Activated CD8-positive, alpha-beta memory T cell treated with anti-CD3 and anti-CD28 coated beads for 48 hours (primary cell): ENCODE measurements around the gene POLE.

Experiments used
- DNase-seq, 3 experiments: peaks; one replicate each; pipeline ENCODE4 v3.0.0-alpha.2; 2020; ENCODE audit warnings: low read depth in 2 of 3, low spot score in 2 of 3

POLE gene

GRCh38 chr12:132597333-132598316 lies 89.5 kb downstream of the POLE start:
- DNase-seq, result no peak

DNA sequence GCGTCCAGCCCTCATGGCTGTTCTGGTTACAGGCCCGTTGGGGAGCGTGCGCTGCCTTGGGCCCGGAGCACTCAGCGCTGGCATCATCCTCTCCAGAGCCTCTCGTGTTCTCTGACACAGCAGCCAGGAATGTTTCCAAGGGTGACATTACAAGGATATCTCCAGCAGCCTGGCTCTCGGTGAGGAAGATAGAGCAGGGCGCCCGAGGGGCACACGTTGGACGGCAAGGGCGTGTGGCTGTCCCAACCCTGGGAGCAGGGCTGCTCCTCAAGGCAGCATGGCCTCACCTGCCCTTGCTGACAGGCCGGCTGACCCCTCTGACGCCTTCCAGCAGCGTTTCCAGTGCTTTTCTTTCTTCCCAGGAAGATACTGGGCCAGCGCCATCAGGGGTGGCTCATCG lies 91.1 kb downstream of the POLE start:
- no peak for DNase-seq

- DNase-seq, result no peak
Observed at GRCh38 chr12:132595183-132595582, 92.0 kb downstream of the POLE start.

GRCh38 chr12:132593938-132594358 lies 93.2 kb downstream of the POLE start:
- no peak for DNase-seq

- no peak for DNase-seq
Observed at GRCh38 chr12:132593521-132593920, 93.6 kb downstream of the POLE start.

GRCh38 chr12:132593071-132593470 lies 94.1 kb downstream of the POLE start:
- no peak for DNase-seq

- DNase-seq, result no peak
Observed at GRCh38 chr12:132592282-132592970, 94.7 kb downstream of the POLE start.

DNA sequence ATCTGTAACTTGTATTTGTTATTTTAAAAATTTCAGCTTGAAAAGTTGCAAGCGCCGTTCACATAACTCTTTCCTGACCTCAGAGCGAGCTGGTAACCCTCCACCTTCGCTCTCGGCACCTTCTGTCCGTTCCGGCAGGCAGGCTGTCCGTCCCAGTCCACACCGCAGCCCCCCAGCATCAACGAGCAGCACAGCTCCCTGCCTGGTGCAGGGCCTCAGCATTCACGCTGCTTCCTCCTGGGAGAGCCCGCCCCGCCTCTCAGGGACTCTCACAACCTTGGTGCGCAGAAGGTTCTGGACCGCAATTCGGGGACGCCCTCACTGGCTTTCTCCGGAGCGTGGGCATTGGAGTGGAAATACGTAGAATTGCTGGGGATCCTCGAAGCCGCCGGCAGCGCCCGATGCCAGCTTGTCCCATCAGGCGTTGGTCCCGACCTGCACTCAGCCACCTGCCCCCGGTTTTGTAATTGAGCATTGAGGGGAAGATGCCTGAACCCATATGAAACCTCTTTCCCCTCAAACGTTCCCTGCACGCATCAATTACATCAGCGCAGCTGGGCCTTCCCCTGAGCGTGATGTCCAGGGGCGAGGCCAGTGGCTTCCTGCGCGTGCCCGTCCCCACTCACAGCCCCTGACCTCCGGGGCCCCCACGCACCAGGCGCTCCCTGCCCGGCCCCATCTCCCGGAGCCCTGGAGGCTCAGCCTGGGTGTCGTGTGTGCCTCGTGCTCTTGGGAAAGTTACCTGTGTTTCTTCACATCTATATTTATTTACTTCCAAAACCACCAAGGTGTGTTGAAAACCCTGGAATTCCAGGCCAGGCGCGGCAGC lies 95.8 kb downstream of the POLE start:
- DNase-seq, result no peak

DNA sequence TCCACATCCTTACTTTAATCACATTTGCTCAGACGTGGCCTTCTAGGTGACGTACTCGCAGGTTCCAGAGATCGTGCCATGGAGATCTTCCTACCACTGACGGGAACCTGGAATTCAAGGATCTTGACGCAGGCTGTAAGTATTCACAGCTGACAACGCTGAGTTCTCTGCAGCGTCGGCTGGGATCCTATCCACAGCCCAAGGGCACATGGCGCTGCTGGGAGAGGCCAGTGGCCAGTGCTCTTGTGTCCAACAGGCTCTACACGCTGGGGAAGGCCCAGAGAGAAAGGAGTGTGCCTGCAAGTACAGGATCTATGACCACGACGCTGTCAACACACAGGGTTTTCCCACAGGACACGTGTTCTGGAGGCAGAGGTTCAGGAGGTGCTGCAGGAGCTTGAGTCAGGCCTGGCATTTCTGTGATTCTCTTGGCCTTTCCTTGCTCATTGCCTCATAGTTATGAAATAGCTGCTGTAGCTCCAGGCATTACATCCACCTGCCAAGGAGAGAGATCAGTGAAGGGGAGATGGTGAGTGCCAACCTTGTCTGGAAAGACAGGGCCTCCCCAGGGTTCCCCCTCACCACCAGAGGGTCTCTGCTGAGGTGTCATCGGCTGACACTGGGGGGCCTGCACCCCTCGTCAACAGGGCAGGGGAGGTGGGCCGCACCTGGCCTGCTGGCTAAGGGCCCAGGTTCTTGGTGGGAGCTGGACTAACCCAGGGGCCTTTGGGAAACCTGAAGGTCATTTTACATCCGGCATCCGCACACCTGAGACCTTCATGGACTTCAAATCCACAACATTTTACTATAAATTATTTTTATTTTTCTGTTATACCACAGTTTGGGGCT lies 98.1 kb downstream of the POLE start:
- no peak for DNase-seq

GRCh38 chr12:132588319-132588718 lies 98.8 kb downstream of the POLE start:
- DNase-seq, result no peak

GRCh38 chr12:132587781-132588180 lies 99.4 kb downstream of the POLE start:
- no peak for DNase-seq

DNA sequence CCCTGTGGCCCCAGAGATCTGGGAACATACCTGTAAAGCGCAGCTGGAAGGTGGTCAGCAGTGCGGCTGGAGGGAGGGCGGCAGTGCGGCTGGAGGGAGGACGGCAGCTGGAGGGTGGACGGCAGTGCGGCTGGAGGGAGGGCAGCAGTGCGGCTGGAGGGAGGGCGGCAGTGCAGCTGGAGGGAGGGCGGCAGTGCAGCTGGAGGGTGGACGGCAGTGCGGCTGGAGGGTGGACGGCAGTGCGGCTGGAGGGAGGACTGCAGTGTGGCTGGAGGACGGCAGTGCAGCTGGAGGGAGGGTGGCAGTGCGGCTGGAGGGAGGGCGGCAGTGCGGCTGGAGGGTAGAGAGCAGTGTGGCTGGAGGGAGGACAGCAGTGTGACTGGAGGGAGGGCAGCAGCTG lies 100.2 kb downstream of the POLE start:
- no peak for DNase-seq

DNA sequence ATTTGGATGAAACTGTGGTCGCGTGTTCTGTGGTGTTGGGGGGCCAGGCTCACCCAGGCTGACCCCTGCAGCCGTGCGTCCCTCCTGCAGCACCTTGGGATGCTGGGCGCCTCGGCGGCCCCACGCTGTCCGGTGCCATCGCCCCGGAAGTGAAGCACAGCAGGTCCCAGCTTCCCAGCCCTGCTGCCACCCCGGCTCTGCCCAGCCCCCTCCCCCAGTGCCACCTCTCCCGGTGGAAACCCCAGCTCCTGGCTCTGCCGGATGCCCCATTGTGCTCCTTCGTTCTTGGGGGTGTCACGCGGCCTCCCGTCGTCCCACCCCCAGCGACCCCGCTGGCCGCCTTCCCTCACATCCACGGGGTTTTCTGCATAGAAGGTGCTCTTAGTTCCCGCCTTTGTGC lies 102.0 kb downstream of the POLE start:
- DNase-seq, result no peak

DNA sequence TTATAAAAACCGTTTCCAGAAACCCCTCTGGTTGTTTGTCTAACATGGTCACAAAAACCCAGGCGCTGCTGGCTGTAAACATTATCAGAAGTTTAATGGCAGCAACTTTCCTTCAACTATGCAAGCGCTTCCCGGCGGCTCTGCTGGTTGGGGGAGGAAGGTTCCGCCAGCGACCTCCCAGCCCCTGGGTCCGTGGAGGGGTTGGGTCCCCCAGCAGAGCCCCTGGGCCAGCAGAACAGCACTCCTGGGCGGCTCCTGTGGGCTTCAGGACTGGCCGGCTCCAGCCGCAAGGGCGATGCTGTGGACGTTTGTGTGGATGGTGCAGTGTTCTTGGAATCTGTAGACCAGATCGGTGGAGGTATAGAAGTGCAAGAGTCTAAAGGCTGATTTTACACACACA lies 102.7 kb downstream of the POLE start:
- no peak for DNase-seq

DNA sequence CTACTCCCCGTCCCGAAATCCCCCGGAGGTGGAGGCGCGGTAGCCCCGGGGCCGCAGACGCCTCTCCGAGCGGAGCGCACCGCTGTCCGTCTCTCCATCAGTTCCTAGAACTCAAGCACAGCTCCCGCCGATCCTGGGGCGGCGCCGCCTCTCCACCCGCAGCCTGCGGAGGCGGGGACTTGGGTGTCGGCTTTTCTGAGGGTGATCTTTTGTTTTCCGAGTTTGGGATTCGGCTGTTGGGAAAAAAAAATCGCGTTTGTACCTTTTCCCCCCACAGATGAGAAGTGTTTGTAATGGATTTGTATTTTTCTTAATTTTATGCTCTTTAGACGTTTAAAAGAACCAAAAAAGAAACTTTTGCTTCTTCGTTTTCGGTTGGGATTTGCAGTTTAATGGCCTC lies 103.4 kb downstream of the POLE start:
- no peak for DNase-seq

DNA sequence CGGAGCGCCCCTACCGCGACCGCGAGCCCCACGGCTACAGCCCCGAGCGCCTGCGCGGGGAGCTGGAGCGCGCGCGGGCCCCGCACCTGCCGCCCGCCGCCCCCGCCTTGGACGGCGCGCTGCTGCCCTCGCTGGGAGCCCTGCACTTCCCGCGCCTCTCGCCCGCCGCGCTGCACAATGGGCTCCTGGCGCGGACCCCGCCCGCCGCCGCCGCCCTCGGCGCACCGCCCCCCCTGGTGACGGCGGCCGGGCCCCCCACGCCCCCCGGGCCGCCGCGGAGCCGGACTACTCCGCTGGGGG lies 103.8 kb downstream of the POLE start:
- no peak for DNase-seq

GRCh38 chr12:132582582-132583410 lies 104.3 kb downstream of the POLE start:
- no peak for DNase-seq

DNA sequence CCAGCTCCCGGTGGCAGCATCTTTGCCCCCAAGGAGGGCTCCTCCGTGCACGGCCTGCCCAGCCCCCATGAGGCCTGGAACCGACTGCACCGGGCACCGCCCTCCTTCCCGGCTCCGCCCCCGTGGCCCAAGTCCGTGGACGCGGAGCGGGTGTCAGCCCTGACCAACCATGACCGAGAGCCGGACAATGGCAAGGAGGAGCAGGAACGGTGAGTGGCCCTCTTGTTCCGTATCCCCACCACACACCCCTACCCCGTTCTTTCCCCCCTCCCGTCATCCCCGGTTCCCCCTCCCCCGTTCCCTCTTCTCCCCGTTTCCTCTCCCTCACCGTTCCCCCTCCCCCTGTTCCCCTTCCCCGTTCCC lies 105.1 kb downstream of the POLE start:
- no peak for DNase-seq

GRCh38 chr12:132581348-132582057 lies 105.6 kb downstream of the POLE start:
- no peak for DNase-seq
